Panc1 (cell line): ENCODE measurements around the gene HELZ2. TPM values are rescaled to one million over a fixed set of nuclear protein-coding genes. Genes with fewer than 3 reads are reported as not detected.

ENCODE experiments used
- ATAC-seq: fragments of 200-7000 bp; cut with Tn5 transposase; 2 replicates; pipeline ENCODE4 v1.9.1; 2020; ENCODE audit warnings: mild to moderate bottlenecking, moderate library complexity
- BruUV-seq: library from RNA; stranded (reverse); fragments of 400-500 nt; replicated peaks from 2 replicates; lab custom pipeline; 2021; lab: Mats Ljungman, UMichigan
- CTCF ChIA-PET: fragments of 300-600 bp; sonication (Branson Sonifier 250); formaldehyde crosslinking; loops from one replicate; lab custom pipeline; 2022; ENCODE audit warnings: antibody characterized with exemption; lab: Charles Lee
- POLR2A ChIA-PET: fragments of 300-600 bp; sonication (Branson Sonifier 250); formaldehyde crosslinking; loops from one replicate; lab custom pipeline; 2022; ENCODE audit warnings: antibody characterized with exemption; lab: Charles Lee
- DNase-seq: peaks from one replicate; pipeline ENCODE4 v3.0.0-alpha.2; 2010; ENCODE audit warnings: low read depth, low spot score
- H3K27ac ChIP-seq: 2 replicates; pipeline ENCODE4 v1.5.1; 2011; ENCODE audit warnings: mild to moderate bottlenecking, low read length, inconsistent platforms
- H3K27me3 ChIP-seq: fragments of 200-500 bp; sonication (Bioruptor generic); 2 replicates; pipeline ENCODE4 v1.6.0; 2014; ENCODE audit warnings: low read length, inconsistent platforms; ENCODE audit not compliant: control insufficient read depth, insufficient read depth
- H3K36me3 ChIP-seq: fragments of 200-500 bp; sonication (Bioruptor generic); 2 replicates; pipeline ENCODE4 v1.5.1; 2014; ENCODE audit warnings: inconsistent platforms, mild to moderate bottlenecking, low read length, moderate library complexity; ENCODE audit not compliant: control insufficient read depth, insufficient read depth
- H3K4me1 ChIP-seq: 2 replicates; pipeline ENCODE4 v1.5.1; 2011; ENCODE audit warnings: inconsistent platforms, mild to moderate bottlenecking, low read length, moderate library complexity; ENCODE audit not compliant: control insufficient read depth, insufficient read depth
- H3K4me3 ChIP-seq, 2 experiments: 2 replicates each; pipeline ENCODE4 v1.5.1; 2011 to 2012; ENCODE audit warnings: low read depth in 2 of 2, low read length in 2 of 2, mild to moderate bottlenecking in 2 of 2, inconsistent platforms in 1 of 2, moderate library complexity in 1 of 2
- H3K9me3 ChIP-seq: fragments of 200-500 bp; sonication (Bioruptor generic); 2 replicates; pipeline ENCODE4 v1.5.1; 2014; ENCODE audit warnings: low read depth, mild to moderate bottlenecking, inconsistent platforms, low read length, moderate library complexity; ENCODE audit not compliant: control insufficient read depth, insufficient read depth
- POLR2AphosphoS5 ChIP-seq: IDR thresholded peaks from 2 replicates; pipeline ENCODE4 v1.6.1; 2012; ENCODE audit warnings: mild to moderate bottlenecking, low read depth, low read length, moderate library complexity
- SIN3A ChIP-seq: IDR thresholded peaks from 2 replicates; pipeline ENCODE4 v1.6.1; 2012; ENCODE audit warnings: low read depth, mild to moderate bottlenecking, low read length, moderate library complexity, borderline replicate concordance; ENCODE audit not compliant: insufficient read depth
- TCF7L2 ChIP-seq: IDR thresholded peaks from 2 replicates; pipeline ENCODE4 v1.6.1; 2011; ENCODE audit warnings: mild to moderate bottlenecking, low read depth, low read length, inconsistent platforms
- in situ Hi-C: cut with HindIII; loops from 2 replicates; pipeline ENCODE4 v1.10.0; 2016; ENCODE audit warnings: low sequenced_read_pairs, low pct_unique_long_range_greater_than_20kb
- intact Hi-C: fragments of 100-400 bp; cut with micrococcal nuclease; formaldehyde crosslinking; loops from one replicate; pipeline ENCODE4 v1.10.0; 2022; ENCODE audit not compliant: unreplicated experiment
- total RNA-seq: library from RNA; stranded (reverse); gene quantifications from one replicate; pipeline ENCODE4 v1.2.1, GENCODE V29; 2021; ENCODE audit not compliant: unreplicated experiment
- TF ChIP-seq, protein P1 (sequence below): fragments of 450-650 bp; IDR thresholded peaks from 2 replicates; pipeline ENCODE4 v1.5.1; 2017; ENCODE audit warnings: mild to moderate bottlenecking
- TF ChIP-seq, protein P2 (sequence below), 2 experiments: IDR thresholded peaks; 2 replicates each; pipeline ENCODE4 v1.6.1; 2011 to 2012; ENCODE audit warnings: low read depth in 2 of 2, control low read depth in 1 of 2, low read length in 1 of 2, mild to moderate bottlenecking in 1 of 2, moderate library complexity in 1 of 2; ENCODE audit not compliant: insufficient read depth in 1 of 2

Gene HELZ2
- total RNA-seq, 1 experiment from 2014 or later, result 41.5 TPM

DNA sequence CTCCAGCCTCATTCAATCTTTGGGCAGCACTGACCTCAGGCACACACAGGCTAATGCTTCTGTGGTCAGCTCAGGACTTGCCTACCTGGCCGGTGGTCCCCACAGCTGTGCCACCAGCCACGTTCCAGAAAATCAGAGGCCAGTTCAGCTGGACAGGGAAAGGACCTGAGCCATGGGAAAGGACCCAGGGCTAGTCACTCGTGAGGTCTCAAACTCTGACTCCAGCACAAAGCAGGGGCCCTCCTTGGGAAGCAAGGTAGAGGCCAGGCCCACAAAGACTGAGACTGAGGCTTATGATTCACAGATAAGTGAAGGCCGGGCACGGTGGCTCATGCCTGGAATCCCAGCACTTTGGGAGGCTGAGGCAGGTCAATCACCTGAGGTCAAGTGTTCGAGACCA lies 22.4 kb upstream of the HELZ2 start:
- H3K4me1 ChIP-seq, result no peaks in the 10 kb centered on the region
- ChIA-PET POLR2A (no interaction called here), CTCF (interaction anchor here (0.8 kb wide), 1 partner anchor 188 kb away, joined by 15 read pairs; no protein-coding TSS in a partner anchor)
- in situ Hi-C loops, result loop anchor here (10.0 kb wide), 1 partner anchor 62 kb away; the partner anchor contains the start of gene PTK6
- no peaks in the 10 kb centered on the region for H3K27me3 ChIP-seq
- DNase-seq, result no peak
- intact Hi-C loops, result no loop called here
- TF ChIP-seq, protein P1, sequence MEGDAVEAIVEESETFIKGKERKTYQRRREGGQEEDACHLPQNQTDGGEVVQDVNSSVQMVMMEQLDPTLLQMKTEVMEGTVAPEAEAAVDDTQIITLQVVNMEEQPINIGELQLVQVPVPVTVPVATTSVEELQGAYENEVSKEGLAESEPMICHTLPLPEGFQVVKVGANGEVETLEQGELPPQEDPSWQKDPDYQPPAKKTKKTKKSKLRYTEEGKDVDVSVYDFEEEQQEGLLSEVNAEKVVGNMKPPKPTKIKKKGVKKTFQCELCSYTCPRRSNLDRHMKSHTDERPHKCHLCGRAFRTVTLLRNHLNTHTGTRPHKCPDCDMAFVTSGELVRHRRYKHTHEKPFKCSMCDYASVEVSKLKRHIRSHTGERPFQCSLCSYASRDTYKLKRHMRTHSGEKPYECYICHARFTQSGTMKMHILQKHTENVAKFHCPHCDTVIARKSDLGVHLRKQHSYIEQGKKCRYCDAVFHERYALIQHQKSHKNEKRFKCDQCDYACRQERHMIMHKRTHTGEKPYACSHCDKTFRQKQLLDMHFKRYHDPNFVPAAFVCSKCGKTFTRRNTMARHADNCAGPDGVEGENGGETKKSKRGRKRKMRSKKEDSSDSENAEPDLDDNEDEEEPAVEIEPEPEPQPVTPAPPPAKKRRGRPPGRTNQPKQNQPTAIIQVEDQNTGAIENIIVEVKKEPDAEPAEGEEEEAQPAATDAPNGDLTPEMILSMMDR, result no peak
- TF ChIP-seq SIN3A, result no peak
- TF ChIP-seq TCF7L2, result no peak
- TF ChIP-seq, protein P2, sequence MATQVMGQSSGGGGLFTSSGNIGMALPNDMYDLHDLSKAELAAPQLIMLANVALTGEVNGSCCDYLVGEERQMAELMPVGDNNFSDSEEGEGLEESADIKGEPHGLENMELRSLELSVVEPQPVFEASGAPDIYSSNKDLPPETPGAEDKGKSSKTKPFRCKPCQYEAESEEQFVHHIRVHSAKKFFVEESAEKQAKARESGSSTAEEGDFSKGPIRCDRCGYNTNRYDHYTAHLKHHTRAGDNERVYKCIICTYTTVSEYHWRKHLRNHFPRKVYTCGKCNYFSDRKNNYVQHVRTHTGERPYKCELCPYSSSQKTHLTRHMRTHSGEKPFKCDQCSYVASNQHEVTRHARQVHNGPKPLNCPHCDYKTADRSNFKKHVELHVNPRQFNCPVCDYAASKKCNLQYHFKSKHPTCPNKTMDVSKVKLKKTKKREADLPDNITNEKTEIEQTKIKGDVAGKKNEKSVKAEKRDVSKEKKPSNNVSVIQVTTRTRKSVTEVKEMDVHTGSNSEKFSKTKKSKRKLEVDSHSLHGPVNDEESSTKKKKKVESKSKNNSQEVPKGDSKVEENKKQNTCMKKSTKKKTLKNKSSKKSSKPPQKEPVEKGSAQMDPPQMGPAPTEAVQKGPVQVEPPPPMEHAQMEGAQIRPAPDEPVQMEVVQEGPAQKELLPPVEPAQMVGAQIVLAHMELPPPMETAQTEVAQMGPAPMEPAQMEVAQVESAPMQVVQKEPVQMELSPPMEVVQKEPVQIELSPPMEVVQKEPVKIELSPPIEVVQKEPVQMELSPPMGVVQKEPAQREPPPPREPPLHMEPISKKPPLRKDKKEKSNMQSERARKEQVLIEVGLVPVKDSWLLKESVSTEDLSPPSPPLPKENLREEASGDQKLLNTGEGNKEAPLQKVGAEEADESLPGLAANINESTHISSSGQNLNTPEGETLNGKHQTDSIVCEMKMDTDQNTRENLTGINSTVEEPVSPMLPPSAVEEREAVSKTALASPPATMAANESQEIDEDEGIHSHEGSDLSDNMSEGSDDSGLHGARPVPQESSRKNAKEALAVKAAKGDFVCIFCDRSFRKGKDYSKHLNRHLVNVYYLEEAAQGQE (IDR thresholded peaks at IDR 0.05; ENCODE audit: insufficient read depth in 1 of 2, low read depth in 2 of 2, low read length in 1 of 2), result no peak
- no peak for TF ChIP-seq POLR2AphosphoS5
- no peaks in the 10 kb centered on the region for H3K36me3 ChIP-seq
- BruUV-seq, result no TSS peak
- ATAC-seq, result no peak
- no peak overlapping the region for H3K4me3 ChIP-seq
- no peaks in the 10 kb centered on the region for H3K9me3 ChIP-seq
- no peak overlapping the region for H3K27ac ChIP-seq

DNA sequence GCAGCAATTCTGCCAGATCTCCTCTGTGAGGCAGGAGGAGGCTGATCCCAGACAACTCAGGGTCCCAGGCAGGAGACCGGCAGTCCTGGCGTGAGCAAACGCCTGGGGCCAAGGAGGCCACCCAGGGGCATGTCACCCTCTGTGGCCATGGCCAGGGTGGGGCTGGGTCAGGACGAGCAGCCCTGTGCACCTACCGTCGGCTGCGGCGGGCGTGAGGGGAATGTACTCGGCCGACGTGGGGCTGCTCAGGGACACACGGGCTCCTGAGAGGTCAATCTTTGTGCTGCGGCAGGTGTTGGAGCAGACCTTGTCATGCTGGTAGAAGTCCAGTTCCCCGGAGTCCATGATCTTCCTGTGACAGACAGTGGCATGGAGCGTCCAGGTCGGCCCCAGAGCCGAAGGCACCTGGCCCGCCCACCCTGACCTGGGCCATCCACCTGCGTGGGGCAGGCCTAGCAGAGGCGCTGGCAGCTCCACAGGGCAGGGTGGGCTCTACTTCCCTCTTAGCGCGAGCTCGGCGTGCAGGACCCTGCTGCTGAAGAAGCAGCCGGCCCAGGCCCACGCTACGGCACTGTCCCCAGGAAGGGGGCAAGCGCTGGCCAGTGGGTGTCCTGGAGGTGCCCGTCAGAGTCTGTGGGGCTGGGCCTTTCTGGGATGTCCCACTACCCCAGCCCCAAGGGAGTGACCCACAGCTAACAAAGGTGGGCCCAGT lies 21.5 kb upstream of the HELZ2 start:
- no TSS peak for BruUV-seq
- ATAC-seq (no peak), DNase-seq (no peak)
- no peaks in the 10 kb centered on the region for H3K9me3 ChIP-seq
- no peaks in the 10 kb centered on the region for H3K4me1 ChIP-seq
- H3K27ac ChIP-seq, result no peak overlapping the region
- H3K36me3 ChIP-seq, result no peaks in the 10 kb centered on the region
- in situ Hi-C loops, result loop anchor here (10.0 kb wide), 1 partner anchor 61 kb away; the partner anchor contains the start of gene PTK6
- ChIA-PET POLR2A (no interaction called here), CTCF (no interaction called here)
- H3K4me3 ChIP-seq, result no peak overlapping the region
- H3K27me3 ChIP-seq, result no peaks in the 10 kb centered on the region
- intact Hi-C loops, result no loop called here
- TF ChIP-seq SIN3A (no peak), TCF7L2 (no peak), POLR2AphosphoS5 (no peak)
- TF ChIP-seq, protein P2 (IDR thresholded peaks at IDR 0.05; ENCODE audit: insufficient read depth in 1 of 2, low read depth in 2 of 2, low read length in 1 of 2), result no peak
- TF ChIP-seq, protein P1, result no peak
